GM12865 (cell line): ENCODE data around the gene TMEM141.
"Not testable (repeated sequence)": the region's sequence is repeated elsewhere in the genome, so short reads cannot be mapped to it uniquely, and the experiment has no call there.

ENCODE experiments used
- DNase-seq: peaks from one replicate; pipeline ENCODE4 v3.0.0; 2010; ENCODE audit warnings: low read depth
- H3K4me3 ChIP-seq: 2 replicates; pipeline ENCODE4 v1.5.1; 2011; ENCODE audit warnings: mild to moderate bottlenecking, low read depth, low read length, control low read depth
- TF ChIP-seq, protein P1 (sequence below): IDR thresholded peaks from 2 replicates; pipeline ENCODE4 v1.5.1; 2011; ENCODE audit warnings: low read length, control low read depth, low read depth, inconsistent platforms; ENCODE audit not compliant: insufficient read depth; ENCODE audit errors: missing control alignments

The TMEM141 gene

DNA sequence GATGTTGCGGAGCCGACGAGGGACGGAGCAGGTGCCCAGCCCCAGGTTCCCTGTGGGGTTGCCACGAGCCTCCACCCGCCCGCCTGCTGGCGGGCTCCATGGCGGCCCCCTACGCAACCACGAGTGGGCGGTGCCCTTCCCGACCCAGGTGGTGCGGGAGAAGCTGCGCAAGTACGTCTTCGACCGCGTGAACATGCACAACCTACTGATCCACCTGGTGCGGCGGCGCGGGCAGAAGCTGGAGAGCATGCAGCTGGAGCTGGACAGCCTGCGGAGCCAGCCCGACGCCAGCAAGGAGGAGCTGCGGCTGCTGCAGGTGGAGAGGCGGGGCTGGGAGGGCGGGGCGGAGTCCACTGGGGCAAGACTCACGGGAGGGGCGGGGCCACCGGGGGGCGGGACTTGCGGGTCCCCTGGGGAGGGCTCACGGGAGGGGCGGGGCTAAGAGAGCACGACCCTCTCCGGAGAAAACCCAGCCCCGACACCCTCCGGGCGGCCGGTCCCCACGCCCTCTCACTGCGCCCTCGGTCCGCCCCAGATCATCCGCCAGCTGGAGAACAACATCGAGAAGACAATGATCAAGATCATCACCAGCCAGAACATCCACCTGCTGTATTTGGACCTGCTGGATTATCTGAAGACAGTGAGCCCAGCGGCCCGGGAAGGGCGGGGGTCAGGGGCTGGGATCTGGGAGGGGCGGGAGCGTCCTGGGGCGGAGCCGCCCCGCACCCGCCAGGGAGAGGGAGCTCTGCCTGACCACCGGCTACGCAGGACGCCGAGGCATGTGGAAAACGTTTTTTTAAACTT lies 8.9 kb downstream of the TMEM141 start:
- H3K4me3 ChIP-seq = peak overlapping the region; percentile 33; the same call in 1 of the 2 replicates
- TF ChIP-seq, protein P1, sequence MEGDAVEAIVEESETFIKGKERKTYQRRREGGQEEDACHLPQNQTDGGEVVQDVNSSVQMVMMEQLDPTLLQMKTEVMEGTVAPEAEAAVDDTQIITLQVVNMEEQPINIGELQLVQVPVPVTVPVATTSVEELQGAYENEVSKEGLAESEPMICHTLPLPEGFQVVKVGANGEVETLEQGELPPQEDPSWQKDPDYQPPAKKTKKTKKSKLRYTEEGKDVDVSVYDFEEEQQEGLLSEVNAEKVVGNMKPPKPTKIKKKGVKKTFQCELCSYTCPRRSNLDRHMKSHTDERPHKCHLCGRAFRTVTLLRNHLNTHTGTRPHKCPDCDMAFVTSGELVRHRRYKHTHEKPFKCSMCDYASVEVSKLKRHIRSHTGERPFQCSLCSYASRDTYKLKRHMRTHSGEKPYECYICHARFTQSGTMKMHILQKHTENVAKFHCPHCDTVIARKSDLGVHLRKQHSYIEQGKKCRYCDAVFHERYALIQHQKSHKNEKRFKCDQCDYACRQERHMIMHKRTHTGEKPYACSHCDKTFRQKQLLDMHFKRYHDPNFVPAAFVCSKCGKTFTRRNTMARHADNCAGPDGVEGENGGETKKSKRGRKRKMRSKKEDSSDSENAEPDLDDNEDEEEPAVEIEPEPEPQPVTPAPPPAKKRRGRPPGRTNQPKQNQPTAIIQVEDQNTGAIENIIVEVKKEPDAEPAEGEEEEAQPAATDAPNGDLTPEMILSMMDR = no peak
- peak; percentile 90 for DNase-seq

DNA sequence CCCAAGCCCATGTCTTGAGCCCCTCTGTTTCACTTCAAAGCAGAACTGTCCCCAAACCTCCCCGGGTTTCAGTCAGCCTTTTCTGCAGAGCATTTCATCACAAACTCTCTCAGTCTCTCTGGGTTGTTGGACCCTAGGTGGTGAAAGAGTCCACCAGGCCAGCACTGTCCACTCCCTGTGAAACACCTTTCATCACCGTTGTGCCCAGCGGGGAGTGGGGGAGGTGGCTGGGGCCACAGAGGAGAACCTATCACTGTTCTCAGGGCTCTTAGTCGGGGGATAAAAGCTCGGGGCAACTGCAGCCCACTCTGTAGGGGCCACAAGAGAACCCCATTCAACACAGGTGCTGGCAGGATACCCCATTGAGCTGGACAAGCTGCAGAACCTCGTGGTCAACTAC lies 11.2 kb downstream of the TMEM141 start:
- DNase-seq = no peak
- no peak overlapping the region for H3K4me3 ChIP-seq
- TF ChIP-seq, protein P1 = no peak

DNA sequence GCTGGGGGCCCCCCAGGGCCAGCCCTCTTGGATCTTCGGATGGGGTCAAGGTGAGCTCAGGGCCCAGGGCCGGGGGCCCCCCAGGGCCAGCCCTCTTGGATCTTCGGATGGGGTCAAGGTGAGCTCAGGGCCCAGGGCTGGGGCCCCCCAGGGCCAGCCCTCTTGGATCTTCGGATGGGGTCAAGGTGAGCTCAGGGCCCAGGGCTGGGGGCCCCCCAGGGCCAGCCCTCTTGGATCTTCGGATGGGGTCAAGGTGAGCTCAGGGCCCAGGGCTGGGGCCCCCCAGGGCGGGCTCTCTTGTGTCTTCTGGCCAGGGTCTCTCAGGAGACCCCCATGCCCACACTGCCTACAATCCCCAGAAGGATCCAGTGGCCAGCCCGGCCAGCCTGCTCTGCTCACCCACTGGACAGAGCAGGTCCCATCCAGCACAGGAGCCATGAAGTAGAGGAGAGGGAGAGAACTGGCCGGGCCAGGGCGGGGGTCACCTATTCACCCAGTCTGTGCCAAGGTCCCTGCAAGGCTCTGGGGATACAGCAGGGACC lies 11.9 kb downstream of the TMEM141 start:
- DNase-seq, H3K4me3 ChIP-seq: not testable (repeated sequence)

DNA sequence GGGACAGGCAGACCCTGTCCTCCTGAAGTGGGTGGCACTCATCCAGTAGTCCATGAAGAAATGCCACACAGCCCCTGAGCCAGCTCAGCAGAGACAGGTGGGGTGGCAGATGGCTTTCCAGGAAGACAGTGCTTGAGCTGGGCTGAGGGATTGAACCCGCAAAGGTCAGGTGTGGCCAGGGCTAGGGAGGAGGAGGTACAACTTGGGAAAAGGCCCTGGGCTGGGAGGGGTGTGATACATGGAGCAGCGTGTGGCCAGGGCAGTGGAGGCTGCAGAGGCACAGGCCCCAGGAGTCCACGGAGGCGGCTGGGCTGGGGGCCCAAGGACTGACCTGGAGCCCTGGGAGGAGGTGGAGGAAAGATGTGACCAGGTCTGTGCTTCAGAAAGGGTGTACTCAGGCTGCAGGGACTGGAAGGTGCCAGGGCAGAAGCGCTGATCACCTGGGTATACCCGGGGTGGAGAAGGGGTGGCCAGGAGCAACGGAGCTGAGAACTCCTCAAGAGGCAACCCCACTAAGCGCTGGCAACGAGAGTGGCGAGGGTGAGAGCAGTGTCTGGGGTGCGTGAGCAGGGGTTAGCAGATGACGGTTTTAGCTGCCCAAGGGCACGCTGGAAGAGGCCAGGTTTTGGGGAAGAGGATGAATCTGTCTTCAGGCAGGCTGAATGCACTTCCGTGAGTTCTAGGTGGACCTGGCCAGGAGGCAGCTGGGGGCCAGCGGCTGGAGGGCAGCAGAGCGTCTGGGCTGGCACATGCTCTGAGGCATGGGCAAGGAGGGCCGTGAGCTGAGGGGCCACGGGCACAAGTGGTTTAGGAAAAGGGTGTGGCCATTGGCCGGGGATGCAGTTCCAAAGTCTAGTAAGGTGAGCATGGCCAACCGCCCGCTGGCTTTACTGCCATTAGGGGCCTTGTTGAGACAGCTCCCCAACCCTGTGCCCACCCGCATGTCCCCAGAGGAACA lies 12.7 kb downstream of the TMEM141 start:
- TF ChIP-seq, protein P1 = no peak
- no peak overlapping the region for H3K4me3 ChIP-seq
- no peak for DNase-seq

DNA sequence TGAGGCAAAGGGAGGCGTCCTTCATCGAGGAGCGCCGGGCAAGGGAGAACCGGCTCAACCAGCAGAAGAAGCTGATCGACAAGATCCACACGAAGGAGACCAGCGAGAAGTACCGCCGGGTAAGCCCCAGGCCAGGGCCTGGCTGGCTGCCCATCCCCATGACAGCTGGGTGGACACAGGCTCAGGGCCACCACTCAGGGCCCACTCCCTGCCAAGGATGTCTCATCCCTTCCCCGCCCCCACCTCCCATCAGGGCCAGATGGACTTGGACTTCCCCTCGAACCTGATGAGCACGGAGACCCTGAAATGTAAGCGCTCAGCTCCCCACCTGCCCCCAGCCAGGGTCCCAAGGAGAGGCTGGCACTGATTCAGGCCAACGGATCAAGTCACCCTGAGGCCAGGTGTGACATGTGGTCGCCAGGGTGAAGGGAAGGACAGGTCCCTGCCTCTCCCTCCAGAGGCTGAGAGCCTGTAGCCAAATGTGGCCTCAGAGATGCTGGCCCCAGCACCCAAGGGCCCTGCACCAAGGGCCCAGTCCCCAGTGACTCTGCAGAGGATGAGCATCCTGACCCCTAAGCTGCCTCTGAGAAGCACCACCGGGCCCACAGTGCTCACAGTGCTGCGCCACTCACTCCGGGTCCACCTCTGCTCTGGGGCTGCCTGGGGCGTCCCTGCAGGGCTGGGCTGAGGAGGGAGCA lies 13.5 kb downstream of the TMEM141 start:
- TF ChIP-seq, protein P1 = no peak
- H3K4me3 ChIP-seq = no peak overlapping the region
- no peak for DNase-seq

DNA sequence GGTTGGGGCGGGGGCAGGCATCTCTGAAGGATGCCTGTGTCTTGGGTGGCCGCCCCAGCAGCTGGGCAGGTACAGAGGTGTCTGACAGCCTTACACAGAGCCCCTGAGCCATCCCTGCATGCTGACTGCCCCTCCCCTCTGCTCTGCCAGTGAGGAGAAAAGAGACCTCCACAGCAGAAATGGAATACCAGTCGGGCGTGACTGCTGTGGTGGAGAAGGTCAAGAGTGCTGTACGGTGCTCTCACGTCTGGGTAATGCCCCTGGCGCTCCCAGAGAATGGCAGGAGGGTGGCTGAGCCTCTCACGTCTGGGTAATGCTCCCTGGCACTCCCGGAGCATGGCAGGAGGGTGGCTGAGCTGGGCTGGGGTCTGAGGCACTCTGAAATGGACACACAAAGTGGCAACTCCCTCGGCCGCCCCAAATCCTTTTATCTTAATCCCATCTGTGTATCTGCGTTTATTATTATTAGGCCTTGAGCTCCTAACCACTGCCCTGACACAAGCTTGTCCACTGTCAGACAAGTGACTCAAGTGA lies 14.1 kb downstream of the TMEM141 start:
- H3K4me3 ChIP-seq = no peak overlapping the region
- TF ChIP-seq, protein P1 = no peak
- DNase-seq = no peak

DNA sequence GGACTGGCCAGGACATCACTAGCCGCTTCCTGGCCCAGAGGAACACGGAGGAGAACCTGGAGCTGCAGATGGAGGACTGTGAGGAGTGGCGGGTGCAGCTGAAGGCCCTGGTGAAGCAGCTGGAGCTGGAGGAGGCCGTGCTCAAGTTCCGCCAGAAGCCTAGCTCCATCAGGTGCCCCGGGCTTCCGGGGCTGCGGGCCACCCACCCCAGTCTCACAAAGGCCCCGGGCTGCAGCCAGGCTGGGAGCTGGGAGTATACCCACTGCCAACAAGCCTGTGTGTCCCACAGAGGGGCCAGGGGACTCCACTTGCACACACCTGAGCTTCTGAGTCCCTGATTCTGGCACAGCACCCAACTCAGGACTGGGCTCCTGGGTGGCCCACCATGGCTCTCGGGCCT lies 14.9 kb downstream of the TMEM141 start:
- H3K4me3 ChIP-seq = no peak overlapping the region
- no peak for DNase-seq
- TF ChIP-seq, protein P1 = no peak
